ENCODE results near the gene ALG11. TPM values are rescaled to one million over a fixed set of nuclear protein-coding genes. Genes with fewer than 3 reads are reported as not detected.

ALG11 gene
- total RNA-seq, 1 experiment from 2014 or later, result 22.6 TPM

DNA sequence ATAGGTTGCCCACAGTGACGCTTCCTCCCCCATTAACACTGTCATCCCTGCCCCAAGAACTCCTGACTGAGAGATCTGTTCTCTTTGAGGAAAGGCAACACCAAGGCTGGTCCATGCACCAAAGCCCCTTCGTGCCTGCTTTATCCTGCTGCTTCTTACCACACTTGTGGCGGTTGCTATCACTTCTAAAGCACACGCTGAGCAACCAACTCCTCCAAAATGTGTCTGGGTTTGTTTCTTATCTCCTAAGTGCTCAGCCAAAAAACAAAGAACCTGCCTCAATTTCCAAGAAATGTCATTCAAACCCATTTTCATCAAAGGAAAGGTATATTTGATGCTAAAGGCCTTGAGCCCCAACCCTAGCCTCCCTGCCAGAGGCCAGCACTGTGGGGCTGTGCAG lies 15.6 kb upstream of the ALG11 start:
- Histone ChIP-seq H3K4me1 (ENCODE audit: control insufficient read depth in 1 of 2, insufficient read depth in 2 of 2, low read length in 2 of 2) (peaks cover 0 to 5% of the 10 kb centered on the region in 2 experiments; a peak in 1 of 4 replicates), H3K36me3 (ENCODE audit: control insufficient read depth in 1 of 2, insufficient read depth in 2 of 2, low read length in 2 of 2) (no peaks in the 10 kb centered on the region), H3K9me3 (ENCODE audit: control insufficient read depth in 1 of 2, insufficient read depth in 1 of 2, low read depth in 1 of 2, low read length in 2 of 2) (no peaks in the 10 kb centered on the region), H3K9me2 (ENCODE audit: insufficient read depth) (no peaks in the 10 kb centered on the region), H3K4me2 (ENCODE audit: low read length) (no peak overlapping the region), H3K79me2 (ENCODE audit: insufficient read depth, low read length) (no peaks in the 10 kb centered on the region), H2AFZ (ENCODE audit: low read depth, low read length, poor library complexity, severe bottlenecking) (no peak overlapping the region), H3K27me3 (ENCODE audit: insufficient read depth, low read length) (no peaks in the 10 kb centered on the region), H3K27ac (ENCODE audit: low read depth, low read length) (no peak overlapping the region), H4K20me1 (ENCODE audit: insufficient read depth) (no peaks in the 10 kb centered on the region), H3K4me3 (replicated peaks in 1 of 2; ENCODE audit: low read depth in 1 of 2, low read length in 2 of 2) (no peak overlapping the region), H3K9ac (ENCODE audit: low read length) (no peak overlapping the region)
- intact Hi-C loops (cut with micrococcal nuclease), result no loop called here
- TF ChIP-seq JUND (IDR thresholded peaks at IDR 0.05), result no peak
- TF ChIP-seq ZFX (IDR thresholded peaks at IDR 0.05), result no peak
- TF ChIP-seq SP1 (IDR thresholded peaks at IDR 0.05; ENCODE audit: low read depth), result no peak
- TF ChIP-seq, protein P1, sequence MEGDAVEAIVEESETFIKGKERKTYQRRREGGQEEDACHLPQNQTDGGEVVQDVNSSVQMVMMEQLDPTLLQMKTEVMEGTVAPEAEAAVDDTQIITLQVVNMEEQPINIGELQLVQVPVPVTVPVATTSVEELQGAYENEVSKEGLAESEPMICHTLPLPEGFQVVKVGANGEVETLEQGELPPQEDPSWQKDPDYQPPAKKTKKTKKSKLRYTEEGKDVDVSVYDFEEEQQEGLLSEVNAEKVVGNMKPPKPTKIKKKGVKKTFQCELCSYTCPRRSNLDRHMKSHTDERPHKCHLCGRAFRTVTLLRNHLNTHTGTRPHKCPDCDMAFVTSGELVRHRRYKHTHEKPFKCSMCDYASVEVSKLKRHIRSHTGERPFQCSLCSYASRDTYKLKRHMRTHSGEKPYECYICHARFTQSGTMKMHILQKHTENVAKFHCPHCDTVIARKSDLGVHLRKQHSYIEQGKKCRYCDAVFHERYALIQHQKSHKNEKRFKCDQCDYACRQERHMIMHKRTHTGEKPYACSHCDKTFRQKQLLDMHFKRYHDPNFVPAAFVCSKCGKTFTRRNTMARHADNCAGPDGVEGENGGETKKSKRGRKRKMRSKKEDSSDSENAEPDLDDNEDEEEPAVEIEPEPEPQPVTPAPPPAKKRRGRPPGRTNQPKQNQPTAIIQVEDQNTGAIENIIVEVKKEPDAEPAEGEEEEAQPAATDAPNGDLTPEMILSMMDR (IDR thresholded peaks at IDR 0.05 in 2 of 3, conservative IDR thresholded peaks at IDR 0.05 in 1 of 3; ENCODE audit: borderline replicate concordance in 1 of 3, insufficient read depth in 1 of 3, low read depth in 2 of 3, low read length in 2 of 3), result no peak
- BruUV-seq (replicated peaks), result no TSS peak
- ChIA-PET CTCF (no interaction called here), RAD21 (ENCODE audit: low non-redundant PET in 1 of 2, low total read pairs in 2 of 2, uncharacterized antibody in 2 of 2, unreplicated experiment in 2 of 2) (no interaction called here), POLR2A (no interaction called here)
- ATAC-seq, result no peak
- DNase-seq (ENCODE audit: low read depth, low spot score), result no peak

DNA sequence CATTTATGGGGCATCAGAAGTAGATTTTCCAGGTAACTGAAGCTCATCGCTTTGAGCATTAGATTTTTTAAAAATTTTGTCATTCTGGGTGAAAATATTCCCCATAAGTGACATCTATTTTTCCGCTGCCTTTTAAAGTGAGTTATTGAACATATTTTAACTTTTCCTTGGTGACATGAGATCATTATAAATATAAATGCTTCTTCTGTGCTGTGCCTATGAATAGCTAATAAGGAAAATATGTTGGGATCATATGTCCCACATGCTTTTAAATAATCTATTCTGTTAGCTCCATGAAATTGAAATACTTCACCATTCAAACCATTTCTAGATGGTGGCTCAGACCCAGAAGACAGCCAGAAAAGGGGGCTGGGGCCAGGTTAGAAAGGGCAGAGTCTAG lies 15.0 kb upstream of the ALG11 start:
- H2AFZ ChIP-seq (ENCODE audit: low read depth, low read length, poor library complexity, severe bottlenecking), result no peak overlapping the region
- intact Hi-C loops (cut with micrococcal nuclease), result no loop called here
- no peaks in the 10 kb centered on the region for H4K20me1 ChIP-seq (ENCODE audit: insufficient read depth)
- no peak overlapping the region for H3K4me2 ChIP-seq (ENCODE audit: low read length)
- TF ChIP-seq RAD21 (IDR thresholded peaks at IDR 0.05; ENCODE audit: low read depth) (no peak), SRF (IDR thresholded peaks at IDR 0.05; ENCODE audit: low read depth) (no peak), EZH2phosphoT487 (IDR thresholded peaks at IDR 0.05; ENCODE audit: borderline replicate concordance) (no peak), EGR1 (IDR thresholded peaks at IDR 0.05; ENCODE audit: low read depth) (no peak), EZH2 (IDR thresholded peaks at IDR 0.05) (no peak), SP1 (IDR thresholded peaks at IDR 0.05; ENCODE audit: low read depth) (no peak), YY1 (IDR thresholded peaks at IDR 0.05; ENCODE audit: extremely low read depth, insufficient replicate concordance, low read depth, low read length) (no peak), ELF1 (IDR thresholded peaks at IDR 0.05; ENCODE audit: borderline replicate concordance, low read depth) (no peak)
- TF ChIP-seq, protein P2, sequence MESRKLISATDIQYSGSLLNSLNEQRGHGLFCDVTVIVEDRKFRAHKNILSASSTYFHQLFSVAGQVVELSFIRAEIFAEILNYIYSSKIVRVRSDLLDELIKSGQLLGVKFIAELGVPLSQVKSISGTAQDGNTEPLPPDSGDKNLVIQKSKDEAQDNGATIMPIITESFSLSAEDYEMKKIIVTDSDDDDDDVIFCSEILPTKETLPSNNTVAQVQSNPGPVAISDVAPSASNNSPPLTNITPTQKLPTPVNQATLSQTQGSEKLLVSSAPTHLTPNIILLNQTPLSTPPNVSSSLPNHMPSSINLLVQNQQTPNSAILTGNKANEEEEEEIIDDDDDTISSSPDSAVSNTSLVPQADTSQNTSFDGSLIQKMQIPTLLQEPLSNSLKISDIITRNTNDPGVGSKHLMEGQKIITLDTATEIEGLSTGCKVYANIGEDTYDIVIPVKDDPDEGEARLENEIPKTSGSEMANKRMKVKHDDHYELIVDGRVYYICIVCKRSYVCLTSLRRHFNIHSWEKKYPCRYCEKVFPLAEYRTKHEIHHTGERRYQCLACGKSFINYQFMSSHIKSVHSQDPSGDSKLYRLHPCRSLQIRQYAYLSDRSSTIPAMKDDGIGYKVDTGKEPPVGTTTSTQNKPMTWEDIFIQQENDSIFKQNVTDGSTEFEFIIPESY (IDR thresholded peaks at IDR 0.05; ENCODE audit: extremely low read depth, insufficient replicate concordance, low read length), result no peak
- TF ChIP-seq, protein P3, sequence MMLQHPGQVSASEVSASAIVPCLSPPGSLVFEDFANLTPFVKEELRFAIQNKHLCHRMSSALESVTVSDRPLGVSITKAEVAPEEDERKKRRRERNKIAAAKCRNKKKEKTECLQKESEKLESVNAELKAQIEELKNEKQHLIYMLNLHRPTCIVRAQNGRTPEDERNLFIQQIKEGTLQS (IDR thresholded peaks at IDR 0.05), result no peak
- no peak overlapping the region for H3K4me3 ChIP-seq (replicated peaks in 1 of 2; ENCODE audit: low read depth in 1 of 2, low read length in 2 of 2)
- ATAC-seq (no peak), DNase-seq (ENCODE audit: low read depth, low spot score) (no peak)
- H3K27ac ChIP-seq (ENCODE audit: low read depth, low read length), result no peak overlapping the region
- no peaks in the 10 kb centered on the region for H3K9me3 ChIP-seq (ENCODE audit: control insufficient read depth in 1 of 2, insufficient read depth in 1 of 2, low read depth in 1 of 2, low read length in 2 of 2)
- H3K27me3 ChIP-seq (ENCODE audit: insufficient read depth, low read length), result no peaks in the 10 kb centered on the region
- no peak overlapping the region for H3K9ac ChIP-seq (ENCODE audit: low read length)
- H3K4me1 ChIP-seq (ENCODE audit: control insufficient read depth in 1 of 2, insufficient read depth in 2 of 2, low read length in 2 of 2), result peaks cover 0 to 5% of the 10 kb centered on the region in 2 experiments; a peak in 1 of 4 replicates
- no peaks in the 10 kb centered on the region for H3K9me2 ChIP-seq (ENCODE audit: insufficient read depth)
- no peaks in the 10 kb centered on the region for H3K79me2 ChIP-seq (ENCODE audit: insufficient read depth, low read length)
- ChIA-PET CTCF (no interaction called here), RAD21 (ENCODE audit: low non-redundant PET in 1 of 2, low total read pairs in 2 of 2, uncharacterized antibody in 2 of 2, unreplicated experiment in 2 of 2) (no interaction called here), POLR2A (no interaction called here)
- no TSS peak for BruUV-seq (replicated peaks)
- H3K36me3 ChIP-seq (ENCODE audit: control insufficient read depth in 1 of 2, insufficient read depth in 2 of 2, low read length in 2 of 2), result no peaks in the 10 kb centered on the region

All from HCT116 (cell line).